ENCODE data around the gene DHX30. TPM values are rescaled to one million over a fixed set of nuclear protein-coding genes. Genes with fewer than 3 reads are reported as not detected.
"Not testable (repeated sequence)": the region's sequence is repeated elsewhere in the genome, so short reads cannot be mapped to it uniquely, and the experiment has no call there.

Gene DHX30
- 10 to 100 TPM; 47.3 to 65.2 (median 58.9) TPM for polyA plus RNA-seq (ENCODE audit: insufficient read depth in 1 of 5, insufficient read length in 5 of 5, low replicate concordance in 1 of 5)
- long read RNA-seq, donor 1, full-length matches to known transcripts: 21 of 55 reads
- long read RNA-seq, donor 1, partial matches to known transcripts: 34 of 55 reads
- long read RNA-seq, donor 1, other reads (novel, unspliced or antisense): 0 of 55 reads
- long read RNA-seq, donor 2, full-length matches to known transcripts: 10 of 10 reads
- long read RNA-seq, donor 2, partial matches to known transcripts: 0 of 10 reads
- long read RNA-seq, donor 2, other reads (novel, unspliced or antisense): 0 of 10 reads
- long read RNA-seq, donor 3, full-length matches to known transcripts: 12 of 28 reads
- long read RNA-seq, donor 3, partial matches to known transcripts: 16 of 28 reads
- long read RNA-seq, donor 3, other reads (novel, unspliced or antisense): 0 of 28 reads
- long read RNA-seq, donor 4, transcript DHX30-211 (4 exons, 1,464 nt): major isoform, 5 of 15 reads
- long read RNA-seq, donor 4, partial matches to known transcripts: 5 of 15 reads
- long read RNA-seq, donor 4, other reads (novel, unspliced or antisense): 0 of 15 reads
- long read RNA-seq, donor 5, full-length matches to known transcripts: 11 of 37 reads
- long read RNA-seq, donor 5, partial matches to known transcripts: 26 of 37 reads
- long read RNA-seq, donor 5, other reads (novel, unspliced or antisense): 0 of 37 reads
- long read RNA-seq, donor 6, full-length matches to known transcripts: 22 of 36 reads
- long read RNA-seq, donor 6, partial matches to known transcripts: 14 of 36 reads
- long read RNA-seq, donor 6, other reads (novel, unspliced or antisense): 0 of 36 reads
- long read RNA-seq, donor 7, full-length matches to known transcripts: 19 of 24 reads
- long read RNA-seq, donor 7, partial matches to known transcripts: 5 of 24 reads
- long read RNA-seq, donor 7, other reads (novel, unspliced or antisense): 0 of 24 reads
- long read RNA-seq, donor 8, full-length matches to known transcripts: 6 of 6 reads
- long read RNA-seq, donor 8, partial matches to known transcripts: 0 of 6 reads
- long read RNA-seq, donor 8, other reads (novel, unspliced or antisense): 0 of 6 reads

- DNase-seq: peak; percentile 84 to 87
These were observed at the start of gene DHX30 for GRCh38 chr3:47802734-47803479. Gene DHX30 (plus strand): TSS chr3:47803138. CDS start chr3:47810684, 7,546 bp downstream.

GRCh38 chr3:47758261-47759025 lies 44.5 kb upstream of the DHX30 start:
- no peak for DNase-seq

GRCh38 chr3:47760207-47760606 lies 42.7 kb upstream of the DHX30 start:
- DNase-seq: not testable (repeated sequence)

- DNase-seq: no peak
These were observed 41.9 kb upstream of the DHX30 start for GRCh38 chr3:47761046-47761445.

- DNase-seq: no peak
These were observed 40.7 kb upstream of the DHX30 start for GRCh38 chr3:47762233-47762632.

GRCh38 chr3:47766186-47766585 lies 36.8 kb upstream of the DHX30 start:
- no peak for DNase-seq

GRCh38 chr3:47772047-47772446 lies 30.9 kb upstream of the DHX30 start:
- no peak for DNase-seq

GRCh38 chr3:47772788-47773187 lies 30.1 kb upstream of the DHX30 start:
- DNase-seq: no peak

GRCh38 chr3:47778746-47779145 lies 24.2 kb upstream of the DHX30 start:
- no peak for DNase-seq

GRCh38 chr3:47780741-47781684 lies 21.9 kb upstream of the DHX30 start:
- DNase-seq: peak; percentile 59 to 60

GRCh38 chr3:47781685-47782445 lies 21.1 kb upstream of the DHX30 start, which contains the start of gene SMARCC1:
Gene SMARCC1 (minus strand): TSS chr3:47781893. CDS start chr3:47781797, 96 bp downstream.
- peak; percentile 98 for DNase-seq

GRCh38 chr3:47782446-47783308 lies 20.3 kb upstream of the DHX30 start:
- no peak for DNase-seq

GRCh38 chr3:47783673-47784072 lies 19.3 kb upstream of the DHX30 start:
- no peak for DNase-seq

GRCh38 chr3:47791193-47791855 lies 11.6 kb upstream of the DHX30 start:
- DNase-seq: no peak

- no peak for DNase-seq
These were observed 10.2 kb upstream of the DHX30 start for GRCh38 chr3:47792699-47793098.

- DNase-seq: no peak
These were observed 8.4 kb upstream of the DHX30 start for GRCh38 chr3:47794544-47794943.

- no peak for DNase-seq
These were observed 3.2 kb upstream of the DHX30 start for GRCh38 chr3:47799733-47800132.
